Motor neuron (in vitro differentiated cells): ENCODE results near the gene BOD1. TPM values are rescaled to one million over a fixed set of nuclear protein-coding genes. Genes with fewer than 3 reads are reported as not detected.
A peak's percentile ranks its signal among the peaks of the same experiment; 100 is the strongest.

Experiments used
- ATAC-seq, 8 experiments: fragments of 200-7000 bp; cut with Tn5 transposase; replicated peaks in 6 of 8; 2 replicates each; pipeline ENCODE4 v1.8.0; 2021; ENCODE audit warnings: mild to moderate bottlenecking in 8 of 8, moderate library complexity in 8 of 8
- H3K27ac ChIP-seq, 2 donors: fragments of 250-450 bp; sonication (Bioruptor Pico); 2 replicates each; pipeline ENCODE4 v1.9.0; 2021; ENCODE audit warnings: antibody characterized with exemption in 2 of 2, mild to moderate bottlenecking in 2 of 2, moderate library complexity in 1 of 2
- H3K4me1 ChIP-seq, 2 donors: fragments of 250-450 bp; sonication (Bioruptor Pico); replicated peaks in 1 of 2; 2 replicates each; pipeline ENCODE4 v1.6.1; 2021; ENCODE audit warnings: antibody characterized with exemption in 2 of 2, mild to moderate bottlenecking in 2 of 2, moderate library complexity in 1 of 2
- H3K4me3 ChIP-seq, 5 donors: fragments of 250-450 bp; sonication (Bioruptor Pico); 2 replicates each; pipeline ENCODE4 v1.9.0; 2021; ENCODE audit warnings: antibody characterized with exemption in 5 of 5, mild to moderate bottlenecking in 5 of 5, moderate library complexity in 4 of 5
- WGBS, 10 experiments: fragments of 450-650 bp; shearing (Covaris generic); methylation state at CpG; one replicate each; pipeline ENCODE4 v1.0.0; 2022; 5-methylcytosine and 5-hydroxymethylcytosine counted together
- in situ Hi-C, 9 experiments: fragments of 400-800 bp; cut with MboI; loops; one replicate each; pipeline ENCODE4 v1.15.0; 2021; ENCODE audit warnings: low sequenced_read_pairs in 9 of 9, low pct_unique_long_range_greater_than_20kb in 2 of 9; ENCODE audit not compliant: unreplicated experiment in 9 of 9
- total RNA-seq, 8 experiments: library from RNA; unstranded; fragments of 300-600 nt; gene quantifications; 2 replicates each; pipeline versions ENCODE4 v1.2.3 to v1.2.4, GENCODE V29; 2022

BOD1 gene
- total RNA-seq, 8 experiments from 2014 or later = 43.6 to 108 (median 88.1) TPM

GRCh38 chr5:173646692-173647091, 30.2 kb upstream of the BOD1 start:
- in situ Hi-C loops = no loop called here
- no peak for ATAC-seq
- Histone ChIP-seq H3K4me1 (peaks cover 31 to 38% of the 10 kb centered on the region in 2 donors), H3K4me3 (no peak overlapping the region), H3K27ac (no peak overlapping the region)
- 80 to 100% (median 94%) methylated on average over 1 to 5 of the region's 5 CpGs; no CpG with 5 or more reads in 4 of the 10 experiments for WGBS, 10 experiments

DNA sequence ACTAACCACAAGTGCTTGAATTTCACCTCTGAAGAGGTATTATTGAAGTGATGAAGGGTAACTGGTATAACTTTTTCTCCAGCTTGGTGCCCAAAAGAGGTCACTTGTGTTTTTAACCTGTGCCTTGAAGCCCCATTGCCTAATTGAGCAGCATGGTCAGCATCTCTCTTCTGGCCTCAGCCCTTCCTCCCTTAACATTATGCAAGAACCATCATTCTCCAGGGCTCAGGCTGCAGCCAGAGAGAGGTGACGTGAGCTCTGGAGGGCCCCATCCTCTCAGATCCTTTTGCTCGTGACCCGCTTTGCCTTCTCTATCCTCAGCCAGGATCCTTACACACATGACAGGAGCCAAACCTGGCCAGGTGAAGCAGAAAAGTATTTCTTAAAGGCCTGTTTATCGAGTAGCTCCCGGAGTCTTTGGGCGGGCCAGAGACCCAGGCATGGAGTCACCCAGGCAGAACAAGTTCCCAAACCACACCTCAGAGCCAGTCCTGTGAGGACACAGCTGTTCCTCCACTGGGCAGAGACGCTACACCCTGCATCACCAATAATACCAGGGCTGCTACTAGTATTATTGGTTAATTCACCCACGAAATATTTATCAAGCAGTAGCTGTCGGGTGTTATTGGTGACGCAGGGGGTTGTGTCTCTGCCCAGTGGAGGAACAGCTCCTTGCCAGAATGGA, 29.6 kb upstream of the BOD1 start:
- in situ Hi-C loops = no loop called here
- Histone ChIP-seq H3K4me3 (no peak overlapping the region), H3K4me1 (peaks cover 31 to 38% of the 10 kb centered on the region in 2 donors), H3K27ac (no peak overlapping the region)
- 50 to 93% (median 84%) methylated on average over 2 to 7 of the region's 10 CpGs; no CpG with 5 or more reads in 4 of the 10 experiments for WGBS, 10 experiments
- ATAC-seq = peak in 3 of 8 experiments; percentile 22 to 36 (median 26)

GRCh38 chr5:173645437-173645807, 29.0 kb upstream of the BOD1 start:
- Histone ChIP-seq H3K4me3 (no peak overlapping the region), H3K27ac (no peak overlapping the region), H3K4me1 (peaks cover 31 to 42% of the 10 kb centered on the region in 2 donors)
- in situ Hi-C loops = no loop called here
- peak in 3 of 8 experiments; percentile 5 to 90 (median 31) for ATAC-seq
- 0 to 92% (median 46%) methylated on average over 1 to 4 of the region's 5 CpGs; no CpG with 5 or more reads in 4 of the 10 experiments for WGBS, 10 experiments

- in situ Hi-C loops = no loop called here
- WGBS, 10 experiments = 51 to 93% (median 80%) methylated on average over 3 to 8 of the region's 8 CpGs; no CpG with 5 or more reads in 3 of the 10 experiments
- Histone ChIP-seq H3K4me3 (no peak overlapping the region), H3K27ac (peak overlapping the region in 1 of 2 donors; percentile 40), H3K4me1 (peaks cover 31 to 47% of the 10 kb centered on the region in 2 donors)
- peak in 1 of 8 experiments; percentile 19 for ATAC-seq
Observed at GRCh38 chr5:173644673-173645436, 28.4 kb upstream of the BOD1 start.

DNA sequence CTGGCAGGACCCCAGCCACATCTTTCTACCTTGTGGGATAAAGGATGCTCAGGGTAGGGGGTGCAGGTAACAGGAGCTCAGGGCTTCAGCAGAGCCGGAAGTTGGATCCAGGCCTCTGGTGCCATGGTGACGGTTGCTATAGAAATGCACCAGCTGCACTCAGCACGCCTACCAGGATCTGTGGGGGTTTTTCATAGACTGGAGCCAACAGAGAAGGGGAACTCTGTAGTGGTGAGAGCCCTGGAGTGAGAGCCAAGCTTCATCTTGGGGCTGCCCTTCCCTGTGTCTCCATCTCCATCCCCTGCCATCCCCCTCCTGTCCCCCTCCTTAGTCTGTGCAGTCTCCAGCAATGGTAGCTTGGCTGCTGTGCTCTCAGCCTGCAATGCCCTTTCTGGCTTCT, 27.5 kb upstream of the BOD1 start:
- in situ Hi-C loops = no loop called here
- Histone ChIP-seq H3K4me1 (peaks cover 31 to 48% of the 10 kb centered on the region in 2 donors), H3K4me3 (no peak overlapping the region), H3K27ac (peak overlapping the region in 1 of 2 donors; percentile 40)
- peak in 6 of 8 experiments; percentile 40 to 96 (median 93) for ATAC-seq
- no CpG with 5 or more reads among the region's 3 CpGs for WGBS, 10 experiments

DNA sequence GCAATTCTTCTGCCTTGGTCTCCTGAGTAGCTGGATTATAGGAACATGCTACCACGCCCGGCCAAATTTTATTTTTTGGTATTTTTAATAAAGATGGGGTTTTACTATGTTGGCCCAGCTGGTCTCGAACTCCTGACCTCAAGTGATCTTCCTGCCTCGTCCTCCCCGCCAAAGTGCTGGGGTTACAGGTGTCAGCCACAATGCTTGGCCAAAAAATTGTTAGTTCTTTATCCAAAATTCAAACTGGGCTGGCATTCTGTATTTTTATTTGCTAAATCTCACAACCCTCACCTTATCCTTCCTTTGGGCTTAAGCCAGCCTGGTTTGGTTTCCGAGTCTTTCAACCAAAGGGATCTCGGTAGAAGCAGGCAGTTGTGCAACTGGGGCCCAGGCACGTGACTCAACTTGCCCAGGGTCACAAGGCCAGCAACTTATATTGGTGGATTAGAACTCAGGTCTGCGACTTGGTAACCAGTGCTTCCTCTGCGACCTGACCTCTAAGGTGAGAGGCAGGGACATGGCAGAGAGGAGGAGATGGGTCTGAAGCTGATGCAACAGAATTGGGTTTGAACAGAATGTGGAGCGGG, 26.5 kb upstream of the BOD1 start:
- H3K27ac ChIP-seq = no peak overlapping the region
- in situ Hi-C loops = no loop called here
- WGBS, 10 experiments = 43 to 100% (median 91%) methylated on average over 1 to 9 of the region's 11 CpGs

GRCh38 chr5:173642191-173642816, 25.9 kb upstream of the BOD1 start:
- in situ Hi-C loops = no loop called here
- peaks cover 39 to 59% of the 10 kb centered on the region in 2 donors for H3K4me1 ChIP-seq
- WGBS, 10 experiments = 10 to 100% (median 76%) methylated on average over 1 to 5 of the region's 9 CpGs; no CpG with 5 or more reads in 1 of the 10 experiments
- H3K4me3 ChIP-seq = no peak overlapping the region
- H3K27ac ChIP-seq = no peak overlapping the region
- ATAC-seq = no peak

More for the DNA sequence above, 26.5 kb upstream of the BOD1 start:
- no peak overlapping the region for H3K4me3 ChIP-seq
- peaks cover 39 to 57% of the 10 kb centered on the region in 2 donors for H3K4me1 ChIP-seq
- ATAC-seq = no peak

DNA sequence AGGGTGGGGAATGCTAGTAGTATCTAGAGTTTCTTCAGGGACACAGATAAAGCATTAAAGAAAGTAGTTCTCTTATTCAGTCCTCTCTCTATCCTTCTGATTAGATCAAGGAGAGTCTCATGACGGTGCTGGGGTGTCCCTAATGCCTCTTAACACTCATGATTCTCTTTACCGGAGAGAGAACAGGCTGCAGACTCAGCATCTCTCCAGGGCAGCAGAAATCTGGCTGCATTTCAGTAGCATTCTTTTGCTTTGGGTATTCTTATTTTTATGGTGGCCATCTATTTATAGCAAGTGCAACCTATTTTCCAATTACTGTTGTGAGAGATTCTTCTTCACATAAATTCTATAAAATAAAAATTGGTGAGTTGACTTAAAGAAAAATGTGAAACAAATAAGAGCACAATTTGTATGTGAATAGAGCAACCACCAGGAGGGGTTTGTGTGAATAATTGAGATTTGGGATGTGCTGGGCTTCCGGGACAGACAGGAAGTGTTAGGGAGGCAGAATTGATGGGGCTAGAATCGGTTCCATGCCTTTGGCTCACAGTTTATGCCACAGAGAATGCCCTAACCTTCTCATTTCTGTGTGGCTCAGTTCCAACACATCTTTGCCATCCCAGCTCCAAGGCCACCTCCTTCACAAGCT, 23.8 kb upstream of the BOD1 start:
- in situ Hi-C loops = no loop called here
- Histone ChIP-seq H3K27ac (no peak overlapping the region), H3K4me1 (peaks cover 34 to 47% of the 10 kb centered on the region in 2 donors), H3K4me3 (no peak overlapping the region)
- ATAC-seq = no peak
- 0 to 80% (median 55%) methylated on average over 1 to 4 of the region's 4 CpGs; no CpG with 5 or more reads in 2 of the 10 experiments for WGBS, 10 experiments

- Histone ChIP-seq H3K4me1 (peaks cover 15 to 28% of the 10 kb centered on the region in 2 donors), H3K27ac (peak overlapping the region; percentile 40 to 48), H3K4me3 (no peak overlapping the region)
- 8 to 90% (median 57%) methylated on average over 2 to 8 of the region's 10 CpGs; no CpG with 5 or more reads in 2 of the 10 experiments for WGBS, 10 experiments
- peak in 5 of 8 experiments; percentile 18 to 74 (median 41) for ATAC-seq
- in situ Hi-C loops = no loop called here
Observed at GRCh38 chr5:173638126-173639040, 21.9 kb upstream of the BOD1 start.

DNA sequence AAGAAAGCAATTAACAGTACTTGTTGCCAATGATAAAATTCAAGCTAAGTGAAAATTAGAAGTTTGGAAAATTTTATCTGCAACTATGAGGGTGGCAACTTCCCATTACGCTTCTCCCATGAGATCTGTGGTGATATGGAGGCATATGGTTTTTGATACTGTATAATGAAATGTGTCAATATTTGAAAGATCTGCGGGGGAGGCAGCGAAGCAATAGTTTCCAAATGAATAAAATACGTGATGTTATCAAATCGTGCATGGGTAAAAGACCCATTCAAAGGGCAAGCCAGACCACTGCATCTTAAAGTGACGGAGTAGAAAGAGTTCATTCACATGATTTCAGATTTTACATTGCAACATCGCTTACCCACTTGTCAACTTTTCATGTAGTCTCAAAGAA, 20.9 kb upstream of the BOD1 start:
- in situ Hi-C loops = no loop called here
- Histone ChIP-seq H3K4me1 (peaks cover 12 to 24% of the 10 kb centered on the region in 2 donors), H3K4me3 (no peak overlapping the region), H3K27ac (no peak overlapping the region)
- no peak for ATAC-seq
- WGBS, 10 experiments = 21 to 93% (median 90%) methylated on average over 2 to 7 of the region's 7 CpGs

DNA sequence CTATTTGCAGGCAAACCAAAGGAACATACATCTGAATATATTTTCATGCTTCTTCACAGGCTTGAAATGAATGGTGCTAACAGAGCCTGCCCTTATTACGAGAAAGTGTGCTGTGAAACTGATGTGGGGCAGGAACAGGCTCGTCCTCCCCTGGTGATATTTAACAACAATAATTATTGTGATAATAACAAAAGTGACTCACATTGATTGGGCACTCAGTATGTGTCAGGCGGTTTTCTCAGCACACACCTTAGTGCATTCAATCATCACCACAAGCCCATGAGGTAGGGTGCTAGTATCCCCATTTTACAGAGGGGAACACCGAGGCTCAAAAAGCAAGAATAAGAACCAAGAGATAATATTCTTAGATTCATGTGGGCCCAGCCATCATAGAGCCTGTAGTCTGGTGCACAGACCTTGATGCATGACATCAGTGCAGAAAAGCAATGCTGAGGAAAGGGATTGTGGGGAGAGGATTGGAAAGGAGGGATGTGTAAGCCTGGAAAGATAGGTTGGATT, 18.1 kb upstream of the BOD1 start:
- H3K4me1 ChIP-seq = peaks cover 12 to 15% of the 10 kb centered on the region in 2 donors
- in situ Hi-C loops = no loop called here
- no peak overlapping the region for H3K27ac ChIP-seq
- 40 to 100% (median 88%) methylated on average over 1 to 4 of the region's 4 CpGs; no CpG with 5 or more reads in 2 of the 10 experiments for WGBS, 10 experiments
- no peak overlapping the region for H3K4me3 ChIP-seq
- no peak for ATAC-seq
